HG02763 (cell line): ENCODE data around the gene CBX2.
A peak's percentile ranks its signal among the peaks of the same experiment; 100 is the strongest.

Experiments
- ATAC-seq: cut with Tn5 transposase; IDR thresholded peaks from one replicate; pipeline ENCODE4 v1.9.1; 2021; ENCODE audit warnings: mild to moderate bottlenecking, moderate library complexity; ENCODE audit not compliant: unreplicated experiment

CBX2 gene

DNA sequence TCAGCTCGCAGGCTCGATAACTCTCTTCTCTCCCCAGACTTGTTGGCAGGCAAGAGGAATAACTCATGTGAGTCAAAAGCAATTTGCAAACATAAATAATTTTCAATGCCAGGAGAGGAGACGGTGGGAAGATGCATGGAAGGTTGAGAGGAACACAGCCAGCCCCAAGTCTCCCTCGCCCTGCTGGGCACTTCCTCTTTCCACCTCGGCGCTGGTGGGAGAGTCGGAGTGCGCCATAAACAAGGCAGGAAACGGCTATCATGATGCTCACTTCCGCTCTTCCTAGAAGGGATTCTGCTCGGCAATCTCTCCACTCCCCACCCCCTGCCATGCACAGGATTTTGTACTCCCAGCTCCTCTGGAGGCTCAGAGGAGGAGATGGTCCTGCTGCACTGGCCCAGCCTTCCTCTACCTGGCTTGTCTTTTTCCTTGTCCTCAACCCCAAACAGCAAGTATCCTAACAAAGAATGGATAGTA is 48.3 kb downstream of the CBX2 start:
- no peak for ATAC-seq

DNA sequence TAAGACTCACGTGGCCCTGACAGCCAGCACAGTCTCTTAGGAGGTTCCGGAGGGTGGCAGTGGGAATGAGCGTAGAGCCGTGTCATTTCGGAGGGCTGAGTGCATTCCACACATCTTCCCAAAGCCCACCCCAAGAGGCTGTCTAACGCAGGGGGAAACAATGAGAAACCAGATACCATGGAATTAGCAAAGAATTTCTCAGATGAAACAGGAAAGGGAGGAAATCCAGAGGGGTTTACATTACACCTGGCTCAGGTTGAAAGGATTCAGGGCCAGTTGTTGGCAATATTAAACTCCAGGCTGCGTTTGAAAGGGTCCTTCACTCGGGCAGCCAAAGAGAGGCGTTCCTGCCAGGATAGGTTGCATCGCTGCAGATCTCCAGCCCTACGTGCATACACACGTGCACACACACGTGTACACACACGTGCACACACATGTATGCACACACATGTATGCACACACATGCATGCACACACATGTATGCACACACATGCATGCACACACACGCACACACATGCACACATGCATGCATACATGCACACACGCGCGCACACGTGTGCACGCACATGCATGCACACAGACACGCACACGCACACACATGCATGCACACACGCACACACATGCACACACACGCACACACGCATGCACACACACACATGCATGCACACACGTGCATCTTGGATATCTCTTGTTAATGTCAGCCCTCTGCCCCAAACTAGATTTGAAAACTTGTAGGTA is 49.1 kb downstream of the CBX2 start:
- no peak for ATAC-seq

DNA sequence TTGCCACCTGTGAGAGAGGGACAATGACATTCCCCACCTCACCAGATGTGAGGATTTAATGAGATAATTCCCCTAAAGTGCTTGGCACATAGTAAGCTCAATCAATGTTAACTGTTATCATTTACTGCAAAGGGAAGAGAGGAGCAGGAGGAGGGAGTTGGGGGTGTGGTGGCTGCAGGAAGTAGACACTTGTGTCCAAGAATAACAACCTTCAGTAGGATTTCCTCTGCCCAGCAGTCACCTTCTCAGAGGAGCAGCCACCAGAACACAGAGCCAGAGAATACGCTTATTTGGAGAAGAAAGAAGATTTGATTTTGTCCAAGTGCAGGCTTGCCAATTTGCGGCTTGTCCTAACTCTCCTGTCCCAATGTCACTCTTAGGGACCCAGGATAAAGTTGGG is 51.1 kb downstream of the CBX2 start:
- ATAC-seq = no peak

DNA sequence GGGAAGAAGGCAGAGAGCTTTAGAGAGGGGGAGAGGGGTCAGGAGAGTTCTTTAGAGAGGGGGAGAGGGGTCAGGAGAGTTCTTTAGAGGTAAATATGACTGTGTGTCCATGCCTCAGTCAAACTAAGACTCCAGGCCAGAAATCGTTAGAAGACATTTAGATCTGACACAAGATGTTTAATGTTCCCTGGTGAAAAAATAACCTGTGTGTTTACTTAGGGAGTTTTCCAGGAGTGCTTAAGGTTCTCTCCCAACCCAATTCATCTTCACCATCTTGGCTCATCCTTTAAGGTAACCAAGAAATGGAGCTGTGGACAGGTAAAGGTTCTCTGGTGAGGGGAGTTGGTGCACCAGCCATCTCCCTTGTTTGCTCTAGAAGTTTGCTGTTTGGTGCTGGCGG is 51.5 kb downstream of the CBX2 start:
- no peak for ATAC-seq

DNA sequence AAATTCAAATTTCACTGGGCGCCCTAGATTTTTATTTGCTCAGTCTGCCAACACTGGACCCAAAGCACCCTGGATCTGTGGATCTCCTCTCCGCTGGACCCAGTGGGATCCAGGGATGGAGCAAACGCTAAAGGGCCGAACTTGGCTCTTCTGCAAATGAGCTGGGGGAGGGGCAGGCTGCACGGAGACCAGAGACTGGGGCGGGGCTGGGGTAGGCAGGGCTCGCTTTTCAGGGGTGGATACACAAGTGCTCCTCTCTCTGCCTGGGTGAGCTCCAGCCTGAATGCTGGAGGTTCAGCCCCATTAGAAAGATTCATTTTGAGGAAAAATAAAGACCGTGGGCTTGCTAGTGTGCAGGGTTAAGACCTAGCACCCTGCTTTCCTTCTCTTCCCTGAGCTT is 52.4 kb downstream of the CBX2 start:
- no peak for ATAC-seq

DNA sequence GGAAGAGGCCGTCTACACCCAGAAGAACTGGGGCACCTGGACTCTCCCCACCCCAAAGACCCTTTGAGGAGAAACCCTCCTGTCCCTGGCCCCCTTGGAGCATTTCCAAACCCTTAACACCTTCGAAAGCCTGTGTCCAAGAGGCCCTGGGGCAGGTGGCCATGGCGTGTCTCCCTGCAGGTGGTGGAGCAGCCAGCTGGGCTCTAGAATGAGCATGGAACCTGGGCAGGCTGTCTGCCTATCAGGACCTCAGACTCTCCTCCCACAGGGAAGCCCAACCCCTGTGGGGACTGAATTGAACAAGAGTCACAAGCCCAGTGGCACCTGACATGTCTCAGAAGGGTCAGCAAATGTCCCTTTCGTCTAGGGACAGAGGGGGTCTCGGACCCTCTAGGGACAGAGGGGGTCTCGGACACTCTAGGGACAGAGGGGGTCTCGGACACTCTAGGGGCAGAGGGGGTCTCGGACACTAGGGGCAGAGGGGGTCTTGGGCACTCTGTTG is 52.9 kb downstream of the CBX2 start:
- no peak for ATAC-seq

DNA sequence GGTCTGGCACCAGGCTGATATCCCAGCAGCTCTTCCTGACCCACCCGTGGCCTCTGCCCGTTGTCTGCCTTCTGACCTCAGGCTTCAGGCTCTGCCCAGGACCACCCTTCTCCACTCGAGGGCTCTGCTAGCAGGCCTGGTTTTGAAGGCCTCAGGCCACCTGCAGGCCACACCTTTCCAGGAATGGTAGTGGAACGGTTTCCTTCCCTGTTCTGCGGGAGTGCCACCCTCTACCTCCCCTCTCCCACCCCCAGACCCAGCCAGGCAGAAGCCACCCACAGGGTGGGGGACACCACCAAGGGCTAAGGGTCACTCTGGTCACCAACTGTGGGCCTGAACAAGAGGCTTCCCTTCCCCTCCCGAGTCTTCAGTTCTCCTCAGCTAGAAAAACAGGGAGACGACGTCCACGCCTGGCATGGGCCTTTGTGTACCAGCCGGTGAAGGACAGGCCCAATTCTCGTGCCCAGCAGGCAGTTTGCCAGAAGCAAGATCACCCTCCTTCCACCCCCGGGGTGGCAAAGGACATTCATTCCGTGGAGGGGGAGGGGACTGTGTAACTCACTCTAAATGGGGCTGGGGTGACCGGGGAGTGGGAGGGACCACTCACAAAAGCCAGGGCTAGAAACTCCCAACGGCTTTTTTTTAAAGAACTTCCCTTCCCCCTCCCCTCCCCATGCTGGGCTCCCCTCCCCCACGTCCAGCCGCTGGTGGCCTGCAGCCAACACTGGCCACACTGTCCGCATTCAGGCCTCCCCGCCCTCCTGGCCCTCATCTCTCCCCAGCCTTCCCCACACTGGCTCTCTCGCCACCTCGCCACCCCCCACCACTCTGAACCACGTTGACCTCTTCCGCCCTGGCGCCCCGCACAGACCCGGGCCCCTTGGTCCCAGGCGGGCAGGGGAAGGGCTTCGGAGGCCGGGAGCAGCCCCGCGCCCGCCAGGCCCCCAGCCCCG is 53.6 kb downstream of the CBX2 start:
- ATAC-seq = no peak

DNA sequence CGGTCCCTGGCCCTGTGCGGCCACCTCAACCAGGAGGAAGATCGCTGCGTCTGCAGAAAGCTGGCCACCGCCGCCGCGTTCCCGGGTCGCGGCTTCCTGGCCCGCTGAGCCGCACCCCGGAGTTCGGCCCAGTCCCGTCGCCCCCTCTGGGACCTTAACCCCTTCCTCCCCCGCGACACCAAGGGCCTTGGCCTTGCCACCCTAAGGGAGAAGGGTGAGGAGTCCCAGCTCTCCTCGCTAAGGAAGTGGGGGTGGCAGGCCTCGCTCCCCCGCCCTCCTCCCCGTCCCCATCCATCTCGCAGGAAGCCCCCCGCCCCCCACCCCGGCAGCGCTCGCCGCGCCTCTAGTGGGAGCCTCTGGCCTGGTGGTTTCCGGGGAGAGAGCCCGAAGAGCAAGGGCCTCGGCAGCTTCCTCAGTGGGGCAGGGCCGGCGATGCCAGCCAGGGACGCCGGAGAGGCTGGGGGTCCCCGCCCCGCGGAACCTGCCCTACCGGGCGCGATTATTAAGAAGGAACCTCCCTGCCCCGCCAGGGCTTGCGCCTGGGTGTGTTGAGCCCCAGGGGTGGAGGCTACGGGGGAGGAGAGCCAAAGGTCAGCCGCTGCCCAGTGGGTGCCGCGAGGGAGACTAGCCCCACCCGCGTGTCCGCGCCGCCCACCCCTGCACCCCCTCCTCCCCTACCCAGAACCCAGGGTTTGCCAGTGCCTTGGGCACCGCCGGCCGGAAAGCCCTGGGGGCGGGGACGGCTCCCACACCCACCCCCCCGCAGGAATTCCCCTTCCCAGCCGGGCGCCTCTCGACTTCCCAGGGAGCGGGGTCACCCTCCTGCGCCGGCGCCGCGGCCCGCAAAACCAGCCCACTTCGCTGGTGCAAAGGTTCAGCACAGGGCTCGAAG is 54.5 kb downstream of the CBX2 start:
- ATAC-seq = no peak

DNA sequence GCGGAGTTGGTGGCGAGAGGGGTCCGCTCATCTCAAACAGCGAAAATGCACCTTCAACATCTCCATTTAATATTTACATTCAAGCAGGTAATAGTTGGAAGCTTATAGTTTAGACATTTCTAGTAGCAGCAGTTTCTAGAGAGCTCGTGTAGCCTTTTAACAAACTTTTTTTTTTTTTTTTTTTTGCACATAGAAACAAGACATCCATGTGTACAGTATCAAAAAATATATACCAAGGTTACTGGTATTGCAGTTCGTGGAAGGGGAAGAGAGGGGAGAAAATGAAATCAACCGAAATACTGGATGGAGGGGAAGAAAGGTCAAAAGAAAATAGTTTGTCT is 55.1 kb downstream of the CBX2 start:
- ATAC-seq = no peak

DNA sequence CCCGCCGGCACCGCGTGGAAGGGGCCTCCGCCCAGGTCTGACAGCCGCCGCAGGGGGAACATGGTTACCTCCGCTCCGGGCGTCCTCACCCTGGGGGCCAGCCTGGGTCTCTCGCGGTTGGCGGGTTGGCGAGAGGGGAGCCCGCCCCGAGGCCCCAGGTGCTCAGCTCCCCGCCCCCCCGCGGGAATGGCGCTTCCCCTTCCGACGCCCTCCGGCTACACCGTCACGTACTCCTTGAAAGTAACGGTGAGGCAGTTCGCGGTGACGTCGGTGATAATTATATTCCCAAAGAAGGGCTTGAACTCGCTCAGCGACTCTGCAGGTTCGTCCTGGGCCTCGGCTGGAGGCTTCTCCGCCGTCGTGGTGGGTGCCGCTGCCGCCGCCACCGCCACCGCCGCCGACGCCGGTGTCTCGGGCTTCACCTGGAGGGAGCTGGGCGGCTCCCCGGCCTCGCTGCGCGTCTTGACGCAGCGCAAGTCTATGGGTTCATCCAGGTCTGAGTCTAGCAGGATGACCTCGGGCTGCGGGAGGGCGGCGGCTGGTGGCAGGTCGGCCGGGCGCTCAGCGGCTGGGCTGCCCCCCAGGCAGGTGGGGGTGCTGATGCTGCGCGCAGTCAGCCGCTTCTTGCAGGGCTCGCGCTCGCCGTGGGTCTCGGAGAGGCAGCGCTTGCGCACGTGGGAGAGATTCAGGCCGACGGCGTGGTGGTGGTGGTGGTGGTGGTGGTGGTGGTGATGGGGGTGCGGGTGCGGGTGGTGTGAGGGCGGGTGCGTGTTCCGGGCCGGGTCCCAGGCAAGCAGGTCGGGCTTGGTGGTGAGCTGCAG is 56.0 kb downstream of the CBX2 start:
- no peak for ATAC-seq

DNA sequence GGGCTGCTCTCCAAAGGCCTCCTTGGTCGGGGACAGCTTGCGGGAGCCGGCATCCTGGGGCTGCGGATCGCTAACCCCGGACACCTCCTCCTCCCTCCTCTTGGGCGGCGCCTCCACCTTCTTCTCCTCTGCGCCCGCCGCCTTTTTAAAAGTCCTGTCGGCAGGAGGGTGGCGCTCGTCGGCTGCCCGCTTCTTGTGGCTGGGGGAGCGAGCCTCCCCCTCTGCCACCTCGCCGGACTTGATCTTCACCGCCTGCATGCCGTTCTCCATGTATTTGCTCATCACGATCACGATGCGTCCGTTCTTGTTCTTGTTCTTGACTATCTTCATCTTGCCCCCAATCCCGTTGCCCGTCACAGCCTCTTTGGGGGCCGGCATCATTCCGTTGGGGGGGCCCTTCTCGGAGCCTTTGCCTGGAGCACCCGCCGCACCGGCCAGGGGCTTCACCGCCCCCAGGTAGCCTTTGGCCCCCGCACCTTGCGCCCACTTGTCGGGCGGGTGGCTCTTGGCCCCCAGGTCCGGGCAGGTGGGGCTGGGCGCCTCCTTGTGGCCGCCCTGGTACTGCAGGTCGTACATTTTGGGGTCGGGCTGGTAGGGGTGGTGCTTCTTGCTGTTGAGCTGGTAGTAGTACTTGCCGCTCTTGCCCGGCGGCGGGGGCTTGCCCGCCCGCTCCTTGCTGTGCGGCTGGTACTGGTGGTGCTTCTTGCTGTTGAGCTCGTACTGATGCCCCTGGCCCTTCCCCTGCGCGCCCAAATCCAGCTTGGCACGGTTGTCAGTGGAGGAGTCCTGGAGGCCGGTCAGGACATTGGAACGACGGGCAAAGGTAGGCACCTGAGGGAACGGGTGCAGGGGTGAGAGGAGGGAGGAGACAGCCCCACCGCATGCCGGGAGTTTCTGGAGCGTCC is 56.9 kb downstream of the CBX2 start:
- no peak for ATAC-seq

DNA sequence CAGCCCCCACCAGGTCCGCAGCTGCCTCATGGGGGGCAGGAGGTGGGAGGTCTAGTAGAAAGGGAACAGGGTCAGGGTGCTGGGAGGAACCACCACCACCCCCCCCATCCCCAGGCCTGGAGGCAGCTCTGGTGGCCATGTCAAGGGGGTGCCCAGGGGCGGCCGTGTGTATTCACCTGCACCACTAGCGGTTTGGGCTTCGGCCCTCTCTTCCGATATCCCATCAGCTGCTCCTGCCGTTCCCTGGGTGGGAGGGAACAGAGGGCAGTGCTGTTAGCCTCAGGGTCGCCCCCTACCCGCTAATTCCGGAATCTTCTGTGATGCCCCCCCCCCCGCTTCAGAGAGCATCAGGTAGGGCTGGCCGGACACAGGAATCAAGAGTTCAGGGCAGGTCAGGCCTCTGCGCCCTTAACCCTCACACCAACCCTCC is 57.5 kb downstream of the CBX2 start:
- ATAC-seq = no peak

DNA sequence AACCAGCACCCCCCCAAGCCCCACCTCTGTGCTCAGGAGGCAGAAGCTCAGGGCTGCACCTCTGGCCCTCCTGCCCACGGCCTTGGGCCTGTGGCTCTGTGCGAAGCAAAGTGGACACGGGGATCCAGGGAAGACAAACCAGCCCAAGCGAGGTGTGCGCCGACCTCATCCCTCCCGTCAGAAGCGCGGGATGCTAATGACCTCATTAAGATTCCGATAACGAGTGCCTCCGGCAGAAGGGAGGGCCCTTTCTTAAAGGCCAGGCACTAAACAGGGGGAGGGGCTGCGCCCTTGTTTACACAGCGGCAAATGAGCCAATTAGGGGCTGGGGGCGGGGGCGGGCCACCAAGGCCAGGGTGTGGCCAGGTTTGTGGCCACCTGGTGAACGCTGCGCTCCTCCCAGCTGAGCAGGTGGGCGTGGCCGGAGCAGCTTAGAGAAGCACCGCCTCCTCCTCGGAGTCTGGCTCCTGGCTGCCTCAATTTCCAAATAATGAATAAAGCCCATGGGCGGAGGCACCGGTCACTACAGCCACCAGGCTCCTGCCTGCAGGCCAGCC is 58.1 kb downstream of the CBX2 start:
- no peak for ATAC-seq

DNA sequence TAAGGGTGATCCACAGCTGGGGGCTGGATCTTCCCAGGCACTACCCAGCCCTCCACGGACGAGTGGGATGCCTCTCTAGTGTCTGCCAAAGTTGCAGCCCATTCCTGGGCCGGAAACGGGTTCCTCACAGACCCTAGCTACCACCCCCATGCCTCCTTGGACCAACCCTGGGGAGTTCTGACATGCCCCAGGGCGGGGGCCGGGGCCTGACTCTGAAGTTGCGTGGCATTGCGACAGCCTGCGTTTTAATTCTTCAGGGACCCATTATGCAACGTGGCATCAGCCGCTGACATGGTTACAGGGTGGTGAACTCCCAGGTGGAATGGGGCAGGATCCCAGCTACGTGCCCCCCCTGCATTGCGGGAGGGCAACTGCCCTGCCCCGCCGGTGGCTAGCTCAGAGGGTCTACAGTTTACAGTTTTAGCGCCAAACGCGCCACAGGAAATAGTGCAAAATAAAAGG is 58.6 kb downstream of the CBX2 start:
- ATAC-seq = no peak

DNA sequence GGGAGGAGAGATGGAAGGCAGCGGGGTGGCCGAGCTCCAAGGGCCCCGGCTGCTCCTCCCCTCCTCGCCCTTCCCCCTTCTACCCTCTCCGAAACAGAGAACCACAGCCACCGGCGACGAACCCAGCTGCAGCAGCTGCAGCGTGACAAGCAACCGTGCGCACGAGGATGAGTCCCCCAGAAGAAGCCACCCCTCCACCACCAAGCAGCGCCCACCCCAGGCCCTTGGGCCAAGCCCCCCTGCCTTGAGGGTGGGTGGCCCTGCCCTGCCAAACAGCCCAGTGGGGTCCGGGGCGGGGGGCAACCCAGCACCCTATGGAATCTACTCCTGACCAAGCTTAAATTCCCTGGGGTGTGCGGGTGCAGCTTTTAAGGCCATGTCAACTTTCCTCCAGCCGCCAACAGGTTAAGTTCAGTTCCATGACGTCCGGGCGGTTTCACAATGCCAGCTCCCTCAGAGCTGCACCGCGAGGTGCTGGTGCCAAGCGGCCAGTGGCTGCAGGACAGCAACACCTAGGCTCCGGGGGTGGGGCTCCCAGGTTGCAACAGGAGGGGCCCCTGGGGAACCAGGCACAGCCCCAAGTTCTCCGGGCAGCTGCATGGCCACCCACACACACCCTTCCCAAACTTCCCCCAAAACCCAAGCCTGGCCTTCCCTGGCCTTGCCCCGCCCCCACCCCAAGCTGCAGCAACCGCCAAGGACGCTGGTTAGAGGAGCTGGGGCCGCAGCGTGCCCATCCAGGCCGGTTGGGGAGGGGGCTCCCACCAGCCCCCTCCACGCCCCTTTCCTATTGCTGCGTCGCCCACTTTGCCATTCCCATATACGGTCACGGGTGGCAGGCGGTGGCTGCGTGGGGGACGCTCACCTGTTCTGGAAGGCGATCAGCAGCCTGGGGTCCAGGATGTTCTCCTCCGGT is 59.3 kb downstream of the CBX2 start:
- peak; percentile 28 for ATAC-seq
